RWPE2 (cell line): ENCODE results near the gene PCCA.
A peak's percentile ranks its signal among the peaks of the same experiment; 100 is the strongest.
"Not testable (repeated sequence)": the region's sequence is repeated elsewhere in the genome, so short reads cannot be mapped to it uniquely, and the experiment has no call there.

ENCODE experiments used
- ATAC-seq: fragments of 200-7000 bp; cut with Tn5 transposase; 3 replicates; pipeline ENCODE4 v1.9.1; 2021; ENCODE audit warnings: low read depth
- DNase-seq: peaks from one replicate; pipeline ENCODE4 v3.0.0-alpha.2; 2020; ENCODE audit warnings: low spot score
- H3K27ac ChIP-seq: fragments of 450-650 bp; 2 replicates; pipeline ENCODE4 v1.5.1; 2017; ENCODE audit warnings: mild to moderate bottlenecking; ENCODE audit not compliant: poor library complexity, severe bottlenecking
- H3K27me3 ChIP-seq: fragments of 250-450 bp; sonication (Bioruptor Pico); 2 replicates; pipeline ENCODE4 v1.5.1; 2021; ENCODE audit warnings: mild to moderate bottlenecking, moderate library complexity; ENCODE audit not compliant: insufficient read depth, poor library complexity, severe bottlenecking
- H3K36me3 ChIP-seq: fragments of 250-450 bp; sonication (Bioruptor Pico); 2 replicates; pipeline ENCODE4 v1.5.1; 2020; ENCODE audit warnings: low read depth, mild to moderate bottlenecking, moderate library complexity
- H3K4me1 ChIP-seq: fragments of 250-450 bp; sonication (Bioruptor Pico); 2 replicates; pipeline ENCODE4 v1.5.1; 2021; ENCODE audit warnings: mild to moderate bottlenecking, moderate library complexity; ENCODE audit not compliant: insufficient read depth, poor library complexity, severe bottlenecking
- H3K4me3 ChIP-seq: fragments of 250-450 bp; sonication (Bioruptor Pico); 2 replicates; pipeline ENCODE4 v1.5.1; 2021; ENCODE audit warnings: mild to moderate bottlenecking, moderate library complexity; ENCODE audit not compliant: severe bottlenecking
- H3K9me3 ChIP-seq: fragments of 250-450 bp; sonication (Bioruptor Pico); 2 replicates; pipeline ENCODE4 v1.5.1; 2021; ENCODE audit warnings: mild to moderate bottlenecking, moderate library complexity; ENCODE audit not compliant: severe bottlenecking
- TF ChIP-seq, protein P1 (sequence below): fragments of 450-650 bp; IDR thresholded peaks from one replicate; pipeline ENCODE4 v1.5.1; 2017; ENCODE audit warnings: mild to moderate bottlenecking, moderate library complexity; ENCODE audit not compliant: poor library complexity, severe bottlenecking

The PCCA gene

DNA sequence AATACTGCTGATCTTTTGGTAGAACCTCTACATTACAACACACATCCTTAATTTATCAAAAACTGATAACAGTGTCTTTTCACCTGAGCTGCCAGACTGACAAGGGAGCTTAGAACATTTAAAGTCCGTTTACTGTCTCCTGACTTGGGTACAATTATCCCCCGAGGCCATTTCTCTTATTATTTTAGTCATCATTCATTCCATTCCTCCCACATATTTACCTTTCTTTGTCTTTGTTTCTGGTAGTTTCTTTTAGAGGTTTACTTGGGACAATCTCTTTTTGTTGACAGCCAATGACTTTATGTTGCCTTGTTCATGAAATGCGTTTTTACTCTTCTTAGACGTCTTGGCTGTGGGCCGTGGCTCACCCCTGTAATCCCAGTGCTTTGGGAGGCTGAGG lies 186.9 kb downstream of the PCCA start:
- DNase-seq = no peak
- H3K9me3 ChIP-seq = no peaks in the 10 kb centered on the region
- TF ChIP-seq, protein P1, sequence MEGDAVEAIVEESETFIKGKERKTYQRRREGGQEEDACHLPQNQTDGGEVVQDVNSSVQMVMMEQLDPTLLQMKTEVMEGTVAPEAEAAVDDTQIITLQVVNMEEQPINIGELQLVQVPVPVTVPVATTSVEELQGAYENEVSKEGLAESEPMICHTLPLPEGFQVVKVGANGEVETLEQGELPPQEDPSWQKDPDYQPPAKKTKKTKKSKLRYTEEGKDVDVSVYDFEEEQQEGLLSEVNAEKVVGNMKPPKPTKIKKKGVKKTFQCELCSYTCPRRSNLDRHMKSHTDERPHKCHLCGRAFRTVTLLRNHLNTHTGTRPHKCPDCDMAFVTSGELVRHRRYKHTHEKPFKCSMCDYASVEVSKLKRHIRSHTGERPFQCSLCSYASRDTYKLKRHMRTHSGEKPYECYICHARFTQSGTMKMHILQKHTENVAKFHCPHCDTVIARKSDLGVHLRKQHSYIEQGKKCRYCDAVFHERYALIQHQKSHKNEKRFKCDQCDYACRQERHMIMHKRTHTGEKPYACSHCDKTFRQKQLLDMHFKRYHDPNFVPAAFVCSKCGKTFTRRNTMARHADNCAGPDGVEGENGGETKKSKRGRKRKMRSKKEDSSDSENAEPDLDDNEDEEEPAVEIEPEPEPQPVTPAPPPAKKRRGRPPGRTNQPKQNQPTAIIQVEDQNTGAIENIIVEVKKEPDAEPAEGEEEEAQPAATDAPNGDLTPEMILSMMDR = no peak
- peak; percentile 63 for ATAC-seq
- peaks cover 22% of the 10 kb centered on the region for H3K4me1 ChIP-seq
- no peaks in the 10 kb centered on the region for H3K27me3 ChIP-seq
- H3K36me3 ChIP-seq = no peaks in the 10 kb centered on the region
- no peak overlapping the region for H3K4me3 ChIP-seq
- peak overlapping the region; percentile 38 for H3K27ac ChIP-seq

DNA sequence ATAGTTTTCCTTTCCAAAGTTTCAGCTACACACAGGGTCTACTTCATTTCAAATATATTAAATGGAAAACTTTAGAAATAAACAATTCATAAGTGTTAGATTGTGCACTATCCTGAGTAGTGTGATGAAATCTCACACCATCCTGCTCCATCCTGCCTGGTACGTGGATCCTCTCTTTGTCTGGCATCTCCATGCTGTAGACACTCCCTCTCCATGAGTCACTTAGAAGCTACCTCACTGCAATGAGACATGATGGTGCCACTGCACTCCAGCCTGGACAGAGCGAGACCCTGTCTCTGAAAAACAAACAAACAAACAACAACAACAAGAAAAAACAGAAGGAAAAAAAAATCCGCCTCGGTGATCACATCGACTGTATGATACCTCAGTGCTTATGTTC lies 191.8 kb downstream of the PCCA start:
- H3K36me3 ChIP-seq = no peaks in the 10 kb centered on the region
- H3K4me3 ChIP-seq = no peak overlapping the region
- H3K27me3 ChIP-seq = no peaks in the 10 kb centered on the region
- H3K9me3 ChIP-seq = no peaks in the 10 kb centered on the region
- peak; percentile 96 for ATAC-seq
- no peak overlapping the region for H3K27ac ChIP-seq
- TF ChIP-seq, protein P1 = no peak
- H3K4me1 ChIP-seq = peaks cover 17% of the 10 kb centered on the region
- no peak for DNase-seq

DNA sequence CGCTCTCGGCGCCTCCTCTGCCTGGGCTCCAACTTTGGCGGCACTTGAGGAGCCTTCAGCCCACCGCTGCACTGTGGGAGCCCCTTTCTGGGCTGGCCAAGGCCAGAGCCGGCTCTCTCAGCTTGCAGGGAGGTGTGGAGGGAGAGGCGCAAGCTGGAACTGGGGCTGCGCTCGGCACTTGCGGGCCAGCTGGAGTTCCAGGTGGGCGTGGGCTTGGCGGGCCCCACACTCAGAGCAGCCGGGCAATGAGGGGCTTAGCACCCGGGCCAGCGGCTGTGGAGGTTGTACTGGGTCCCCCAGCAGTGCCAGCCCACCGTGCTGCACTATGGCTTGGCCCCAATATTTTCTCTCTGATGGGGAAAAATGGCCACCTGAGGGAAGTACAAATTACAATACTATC lies 193.4 kb downstream of the PCCA start:
- H3K9me3 ChIP-seq, H3K4me1 ChIP-seq, H3K27me3 ChIP-seq, H3K36me3 ChIP-seq, H3K4me3 ChIP-seq, H3K27ac ChIP-seq, ATAC-seq, DNase-seq: not testable (repeated sequence)

DNA sequence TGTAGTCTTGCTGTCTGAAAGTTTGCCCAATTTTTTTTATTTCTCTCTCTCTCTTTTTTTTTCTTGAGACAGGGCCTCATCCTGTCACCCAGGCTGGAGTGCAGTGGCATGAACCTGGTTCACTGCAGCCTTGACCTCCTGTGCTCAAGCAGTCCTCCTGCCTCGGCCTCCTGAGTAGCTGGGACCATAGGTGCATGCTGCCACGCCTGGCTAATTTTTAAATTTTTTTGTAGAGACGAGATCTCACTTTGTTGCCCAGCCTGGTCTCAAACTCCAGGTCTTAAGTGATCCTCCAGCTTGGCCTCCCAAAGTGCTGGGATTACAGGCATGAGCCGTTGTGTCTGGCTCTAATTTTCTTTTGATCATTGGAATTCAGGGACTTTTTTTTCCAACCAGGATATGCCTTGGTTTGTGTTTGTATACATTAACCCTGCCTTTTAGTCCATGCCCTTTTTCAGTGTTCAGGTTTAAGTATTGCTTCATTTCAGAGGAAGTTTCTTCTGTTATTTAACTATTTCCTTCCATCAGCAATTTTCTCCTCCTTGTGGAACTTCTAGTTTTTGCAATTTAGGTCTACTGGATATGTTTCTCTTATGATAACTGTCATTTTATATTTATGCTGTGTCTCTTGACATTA lies 201.4 kb downstream of the PCCA start:
- Histone ChIP-seq H3K36me3 (no peaks in the 10 kb centered on the region), H3K27ac (no peak overlapping the region), H3K4me3 (no peak overlapping the region), H3K27me3 (no peaks in the 10 kb centered on the region), H3K4me1 (no peaks in the 10 kb centered on the region), H3K9me3 (no peaks in the 10 kb centered on the region)
- DNase-seq (no peak), ATAC-seq (no peak)
- TF ChIP-seq, protein P1 = no peak

DNA sequence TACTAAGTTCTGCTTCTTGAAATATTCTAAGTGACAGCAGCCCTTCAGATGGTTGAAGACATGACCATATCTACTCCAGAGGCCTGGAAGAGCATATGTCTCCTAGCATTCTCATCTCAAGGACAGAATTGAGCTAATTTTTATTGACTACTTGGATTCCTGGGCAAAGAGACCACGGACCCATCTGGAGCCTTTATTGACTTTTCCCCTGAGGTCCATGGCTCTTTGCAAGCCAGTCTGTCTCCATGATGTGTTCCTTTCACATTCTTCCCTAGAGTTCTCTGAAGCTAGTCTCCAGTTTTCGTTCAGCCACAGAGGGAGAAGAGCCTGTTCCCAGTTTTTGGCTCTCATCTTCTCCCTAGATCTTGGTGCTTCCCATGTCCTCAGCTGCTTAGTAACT lies 202.7 kb downstream of the PCCA start:
- ATAC-seq = no peak
- Histone ChIP-seq H3K9me3 (no peaks in the 10 kb centered on the region), H3K4me3 (no peak overlapping the region), H3K4me1 (no peaks in the 10 kb centered on the region), H3K27ac (no peak overlapping the region), H3K27me3 (no peaks in the 10 kb centered on the region), H3K36me3 (no peaks in the 10 kb centered on the region)
- TF ChIP-seq, protein P1 = no peak
- DNase-seq = no peak
